HG03378 (cell line): ENCODE data around the gene PGLYRP4.

Experiments used
- ATAC-seq: cut with Tn5 transposase; IDR thresholded peaks from one replicate; pipeline ENCODE4 v1.9.1; 2021; ENCODE audit warnings: mild to moderate bottlenecking, moderate library complexity; ENCODE audit not compliant: unreplicated experiment

PGLYRP4 gene

DNA sequence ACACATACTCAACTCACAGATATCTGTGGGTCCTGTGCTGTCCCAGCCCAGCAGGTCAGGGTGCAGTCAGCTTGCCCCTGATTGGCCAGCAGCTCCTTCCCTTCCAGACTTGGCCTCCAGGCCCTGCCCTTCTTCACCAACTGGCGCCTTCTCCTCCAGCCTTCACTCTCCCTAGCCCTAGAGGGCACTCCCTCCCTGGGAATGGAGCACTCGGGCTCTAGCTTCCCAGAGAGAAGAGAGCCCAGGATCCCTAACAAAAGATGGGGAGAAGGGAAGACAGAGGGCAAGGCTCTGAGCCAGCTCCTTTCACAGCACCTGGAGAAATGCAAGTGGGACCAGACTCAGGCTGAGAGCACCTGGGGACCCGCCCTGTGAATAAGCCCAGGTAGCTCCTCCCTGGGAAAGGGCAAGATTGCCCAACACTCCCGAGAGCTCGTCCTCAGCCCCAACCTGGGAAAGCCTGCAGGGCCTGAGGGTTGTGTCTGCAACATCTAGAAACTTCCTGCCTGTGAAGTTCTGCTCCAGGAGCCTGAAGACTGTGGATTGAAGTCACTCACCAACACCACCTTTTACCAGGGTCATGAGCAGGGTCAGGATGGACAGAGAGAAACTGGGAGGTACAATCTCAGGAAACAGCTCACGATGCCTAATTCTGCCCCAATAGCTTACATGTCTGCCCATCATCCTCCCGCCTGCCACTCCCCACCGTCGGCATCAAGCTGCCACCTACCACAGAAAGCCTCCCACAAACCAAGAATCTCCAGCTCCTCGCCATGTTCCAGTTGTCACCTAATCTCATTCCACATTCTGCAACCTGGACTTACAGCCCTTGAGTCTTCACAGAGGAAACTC lies at the start of gene PGLYRP4:
TSS of gene PGLYRP4 (minus strand) at position 331 of the 852 bp plus-strand sequence. CDS start 909 bp downstream, outside the sequence.
- no peak for ATAC-seq

DNA sequence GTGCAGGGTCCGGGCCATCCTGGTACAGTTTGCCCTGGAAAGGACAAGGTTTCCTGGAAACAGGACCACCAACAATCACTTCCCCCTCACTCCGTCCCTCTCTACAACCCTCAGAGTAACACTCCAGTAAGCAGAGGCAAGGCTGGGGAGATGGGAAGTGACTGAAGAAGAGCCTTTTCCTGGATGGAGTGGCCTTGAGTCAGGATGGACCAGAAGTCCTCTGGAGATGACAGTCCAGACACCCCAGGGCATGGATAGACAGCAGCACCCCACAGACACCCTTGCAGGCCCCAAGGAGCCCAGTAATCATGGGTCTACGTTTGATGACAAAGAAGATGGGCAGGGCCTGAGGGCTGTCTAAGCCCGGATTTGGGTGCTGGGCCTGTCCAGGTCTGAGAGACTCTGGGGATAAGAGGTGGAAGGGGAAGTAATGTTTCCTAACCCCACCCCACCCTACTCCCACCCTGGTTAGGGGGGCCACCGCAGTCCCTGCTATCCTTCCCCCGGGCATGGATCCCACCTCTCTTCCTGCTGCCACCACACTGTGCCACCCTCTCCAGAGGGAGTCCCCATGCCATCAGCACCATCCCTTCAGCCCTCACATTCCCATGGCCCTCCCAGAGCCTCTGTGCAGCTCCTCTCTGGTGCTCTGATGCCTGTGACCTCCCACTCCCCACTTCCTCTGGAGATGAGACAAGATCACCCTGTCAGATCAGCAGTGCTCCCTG lies 49.4 kb upstream of the PGLYRP4 start:
- no peak for ATAC-seq

- ATAC-seq, result no peak
Measured at GRCh38 chr1:153397051-153397923, 48.6 kb upstream of the PGLYRP4 start.

DNA sequence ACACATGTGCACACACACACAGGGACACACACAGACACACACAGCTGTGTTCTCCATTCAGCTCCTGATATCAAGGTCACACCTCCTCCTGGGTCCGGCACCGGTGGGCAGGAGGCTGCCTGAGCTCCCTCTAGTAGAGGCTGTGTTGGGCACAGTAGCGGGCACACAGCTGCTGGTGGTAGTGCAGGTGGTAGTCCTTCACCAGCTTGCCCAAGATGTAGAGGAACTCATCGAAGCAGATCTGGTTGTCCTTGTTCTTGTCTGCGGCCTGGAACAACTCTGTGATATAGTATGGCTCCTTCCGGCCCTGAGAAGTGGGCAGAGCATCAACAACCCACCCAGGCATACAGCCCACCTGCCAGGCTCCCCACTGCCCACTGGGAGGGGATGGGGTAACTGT lies 47.8 kb upstream of the PGLYRP4 start:
- no peak for ATAC-seq

DNA sequence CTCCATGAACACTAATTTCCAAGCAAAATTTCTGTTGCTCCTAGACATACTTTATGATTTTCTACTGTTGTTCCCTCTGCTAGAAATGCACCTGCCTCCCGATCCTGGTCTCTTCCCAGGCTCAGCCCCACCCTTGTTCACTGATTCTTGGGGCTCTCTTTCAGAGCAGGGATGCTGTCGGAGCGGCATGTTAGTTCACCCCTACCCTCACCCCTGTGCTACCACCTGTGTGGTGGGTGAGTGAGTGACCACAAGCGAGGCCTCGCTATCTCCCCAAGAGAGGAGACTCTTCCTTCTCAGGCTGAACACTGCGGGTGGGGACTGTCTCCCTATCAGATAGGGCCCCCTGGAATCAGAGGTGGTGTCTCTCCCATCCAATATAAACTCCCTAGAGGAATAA lies 47.1 kb upstream of the PGLYRP4 start:
- ATAC-seq, result no peak

- ATAC-seq, result no peak
Measured at GRCh38 chr1:153395136-153395685, 46.6 kb upstream of the PGLYRP4 start.

GRCh38 chr1:153394391-153394790 lies 45.8 kb upstream of the PGLYRP4 start:
- ATAC-seq, result no peak

DNA sequence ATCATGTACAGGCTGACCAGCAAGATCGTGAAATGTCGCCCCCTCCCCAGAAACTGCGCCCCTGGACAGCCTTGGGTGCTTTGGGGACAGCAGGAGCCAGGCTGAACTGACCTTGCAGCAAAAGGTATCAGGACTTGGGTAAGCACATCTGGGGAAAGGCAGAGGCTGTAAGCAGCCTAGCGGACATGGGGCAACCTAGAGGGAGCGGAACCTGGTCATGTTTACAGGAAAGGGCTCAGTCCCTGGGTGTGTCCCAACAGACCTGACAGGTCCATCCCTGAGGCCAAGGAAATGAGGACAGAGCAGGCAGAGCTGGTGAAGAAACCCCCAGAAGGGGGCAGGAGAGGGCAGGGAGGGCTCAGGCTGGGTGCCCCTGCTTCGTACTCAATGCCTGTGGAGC lies 45.3 kb upstream of the PGLYRP4 start:
- no peak for ATAC-seq

GRCh38 chr1:153392822-153393221 lies 44.2 kb upstream of the PGLYRP4 start:
- no peak for ATAC-seq

DNA sequence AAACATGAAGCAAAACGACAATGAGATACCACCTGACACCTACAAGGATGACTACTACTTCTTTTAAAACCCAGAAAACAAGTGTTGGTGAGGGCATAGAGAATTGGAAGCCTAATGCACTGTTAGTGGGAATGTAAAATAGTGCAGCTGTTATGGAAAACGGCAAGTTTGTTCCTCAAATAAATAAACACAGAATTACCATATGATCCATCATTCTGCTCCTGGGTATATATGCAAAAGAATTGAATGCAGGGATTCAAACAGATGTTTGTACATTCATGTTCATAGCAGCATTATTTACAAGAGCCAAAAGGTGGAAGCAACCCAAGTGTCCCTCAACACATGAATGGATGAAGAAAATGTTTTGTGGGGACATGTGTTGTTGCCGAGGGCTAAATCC lies 43.6 kb upstream of the PGLYRP4 start:
- ATAC-seq, result no peak

DNA sequence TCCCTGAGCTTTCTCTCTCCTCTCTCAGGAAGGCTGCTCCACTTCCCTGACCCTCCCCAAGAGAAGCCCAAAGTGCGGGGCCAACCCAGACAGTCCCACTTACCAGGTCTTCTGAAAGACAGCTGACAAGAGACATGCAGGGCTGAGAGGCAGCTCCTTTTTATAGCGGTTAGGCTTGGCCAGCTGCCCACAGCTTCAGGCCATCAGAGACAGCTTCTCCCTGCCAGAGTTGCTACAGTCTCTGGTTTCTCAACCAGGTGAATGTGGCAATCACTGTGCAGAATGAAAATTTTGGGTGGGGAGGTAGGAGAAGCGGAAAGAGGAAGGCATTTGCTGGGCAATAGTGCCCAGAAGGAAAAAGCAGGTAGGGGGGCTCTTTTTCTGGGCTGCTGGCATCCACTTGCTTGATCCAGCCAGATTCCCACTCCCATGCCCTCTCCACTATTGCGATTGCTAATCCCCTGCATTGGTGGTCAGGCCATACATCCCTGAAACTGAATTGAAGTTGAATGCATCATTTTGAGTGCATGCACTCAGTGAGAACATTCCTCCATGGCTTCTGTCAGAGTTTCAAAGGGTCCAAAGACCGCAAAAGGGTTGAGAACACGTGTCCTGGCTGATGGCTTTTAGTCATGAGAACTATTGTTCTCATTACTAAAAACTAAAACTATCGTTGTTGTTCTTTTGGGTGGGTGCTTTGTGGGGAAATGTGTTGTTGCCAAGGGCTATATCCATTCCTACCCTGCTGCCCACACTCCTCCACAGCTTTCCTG lies 42.5 kb upstream of the PGLYRP4 start, which contains the start of gene S100A8:
TSS of gene S100A8 (minus strand) at position 136 of the 773 bp plus-strand sequence. CDS start 538 bp downstream, outside the sequence.
- ATAC-seq, result no peak

DNA sequence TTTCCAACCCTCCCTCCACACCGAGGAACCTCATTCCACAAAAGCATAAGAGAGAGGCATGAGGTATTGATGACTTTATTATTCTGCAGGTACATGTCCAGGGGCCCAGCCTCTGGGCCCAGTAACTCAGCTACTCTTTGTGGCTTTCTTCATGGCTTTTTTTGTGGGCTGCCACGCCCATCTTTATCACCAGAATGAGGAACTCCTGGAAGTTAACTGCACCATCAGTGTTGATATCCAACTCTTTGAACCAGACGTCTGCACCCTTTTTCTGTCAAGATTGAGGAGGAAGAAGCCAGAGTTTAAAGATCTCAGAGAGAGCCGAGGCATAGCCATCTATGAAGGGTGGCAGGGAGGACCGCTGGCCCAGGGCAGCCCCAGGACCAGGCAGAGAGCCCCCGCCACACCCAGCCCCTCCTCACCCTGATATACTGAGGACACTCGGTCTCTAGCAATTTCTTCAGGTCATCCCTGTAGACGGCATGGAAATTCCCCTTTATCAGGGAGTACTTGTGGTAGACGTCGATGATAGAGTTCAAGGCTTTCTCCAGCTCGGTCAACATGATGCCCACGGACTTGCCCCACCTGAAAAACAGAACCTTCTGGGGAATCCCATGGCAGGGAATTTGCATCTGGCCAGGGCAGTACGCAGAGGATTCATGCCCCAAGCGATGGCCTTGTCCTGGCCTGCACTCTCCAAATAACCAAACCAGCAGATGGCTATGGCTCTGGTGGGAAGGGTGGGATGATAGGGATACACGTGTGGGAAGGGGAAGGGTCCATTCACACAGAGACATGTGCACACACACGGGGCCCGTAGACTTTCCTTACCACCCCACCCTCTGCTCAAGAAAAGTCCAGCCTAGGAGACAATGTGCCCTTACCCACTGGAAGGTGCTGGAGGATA lies 41.6 kb upstream of the PGLYRP4 start:
- ATAC-seq, result no peak

DNA sequence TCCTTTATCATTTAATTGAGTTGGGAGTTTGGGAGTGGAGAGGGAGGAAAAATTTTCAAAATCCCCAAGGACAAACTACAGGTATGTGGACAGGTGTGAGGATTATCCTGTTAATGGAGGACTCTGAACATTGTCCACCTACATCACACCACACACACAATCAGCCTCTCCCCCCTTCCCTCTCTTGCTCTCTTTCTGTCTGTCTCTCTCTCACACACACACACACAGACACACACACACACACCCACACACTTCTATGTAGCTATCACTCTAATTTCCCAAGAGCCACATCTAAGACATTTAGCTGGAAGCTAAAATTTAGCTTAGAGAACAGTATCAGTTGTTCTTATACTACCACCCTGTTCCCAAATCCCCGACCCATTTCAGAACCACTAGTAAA lies 40.8 kb upstream of the PGLYRP4 start:
- ATAC-seq, result no peak

- no peak for ATAC-seq
Measured at GRCh38 chr1:153387785-153388184, 39.1 kb upstream of the PGLYRP4 start.

DNA sequence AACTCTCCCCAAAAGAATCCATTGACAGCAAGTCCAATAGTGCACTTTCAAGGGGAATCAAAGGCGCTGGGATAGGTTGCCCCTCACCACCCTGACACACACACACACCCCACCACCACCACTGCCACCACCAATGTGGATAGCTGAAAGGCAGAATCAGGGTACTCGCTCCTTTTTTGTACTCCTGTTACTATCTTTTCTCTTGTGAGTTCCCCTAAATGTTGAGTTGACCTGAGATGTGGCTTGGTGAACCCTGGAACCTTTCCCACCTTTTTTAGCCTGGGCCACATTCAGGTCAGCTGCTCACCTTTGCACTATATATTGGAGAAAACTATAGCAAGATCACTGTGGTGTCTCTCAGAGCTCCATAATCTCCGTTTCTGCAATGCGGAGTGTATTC lies 38.4 kb upstream of the PGLYRP4 start:
- ATAC-seq, result no peak

- no peak for ATAC-seq
Measured at GRCh38 chr1:153386500-153386901, 37.9 kb upstream of the PGLYRP4 start.

- no peak for ATAC-seq
Measured at GRCh38 chr1:153384958-153385580, 36.4 kb upstream of the PGLYRP4 start.

DNA sequence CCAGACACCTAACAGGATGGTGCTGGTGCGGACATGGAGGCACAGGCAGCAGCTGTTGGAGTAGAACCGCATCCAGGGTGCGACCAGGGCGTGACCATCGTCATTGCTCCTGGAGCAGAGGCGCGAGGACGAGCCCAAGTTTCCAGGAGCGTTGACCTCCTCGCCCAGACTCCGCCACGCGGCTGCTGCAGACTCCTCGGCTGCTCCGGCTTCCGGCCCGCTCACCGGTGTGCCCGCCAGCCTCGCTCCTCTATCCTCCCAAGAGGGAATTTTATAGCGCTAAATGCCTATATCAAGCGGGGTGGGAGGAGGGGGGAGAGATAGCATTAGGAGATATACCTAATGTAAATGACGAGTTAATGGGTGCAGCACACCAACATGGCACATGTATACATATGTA lies 32.1 kb upstream of the PGLYRP4 start:
- ATAC-seq, result no peak

GRCh38 chr1:153379591-153379990 lies 30.9 kb upstream of the PGLYRP4 start:
- ATAC-seq, result no peak
